Ascending aorta (tissue), 2 donors: Measurements from ENCODE around the gene SEC23IP. TPM values are rescaled to one million over a fixed set of nuclear protein-coding genes. Genes with fewer than 3 reads are reported as not detected.

Experiments
- DNase-seq, 2 donors: peaks; one replicate each; pipeline ENCODE4 v3.0.0-alpha.2; 2019; ENCODE audit warnings: low spot score in 2 of 2
- H3K27ac ChIP-seq, 2 donors: fragments of 200-600 bp; sonication (generic); one replicate each; pipeline ENCODE4 v1.5.1; 2016 to 2017; ENCODE audit warnings: mild to moderate bottlenecking in 1 of 2
- H3K27me3 ChIP-seq: fragments of 200-600 bp; sonication (generic); one replicate; pipeline ENCODE4 v1.5.1; 2017
- H3K36me3 ChIP-seq, 2 donors: fragments of 200-600 bp; sonication (generic); one replicate each; pipeline ENCODE4 v1.5.1; 2016
- H3K4me1 ChIP-seq, 2 donors: fragments of 200-600 bp; sonication (generic); one replicate each; pipeline ENCODE4 v1.5.1; 2016 to 2017; ENCODE audit warnings: mild to moderate bottlenecking in 1 of 2
- H3K4me3 ChIP-seq, 2 donors: fragments of 200-600 bp; sonication (generic); one replicate each; pipeline ENCODE4 v1.5.1; 2016 to 2017; ENCODE audit warnings: mild to moderate bottlenecking in 1 of 2
- H3K9me3 ChIP-seq, 2 donors: fragments of 200-600 bp; sonication (generic); one replicate each; pipeline ENCODE4 v1.5.1; 2016
- CTCF ChIP-seq, 3 experiments: fragments of 200-600 bp in 2 of 3; fragments of 450-650 bp in 1 of 3; sonication (generic) in 2 of 3; IDR thresholded peaks; one replicate each; pipeline ENCODE4 v1.5.1; 2016 to 2019; ENCODE audit warnings: antibody characterized with exemption in 3 of 3, mild to moderate bottlenecking in 1 of 3, moderate library complexity in 1 of 3
- intact Hi-C: fragments of 100-400 bp; cut with DNase I; formaldehyde crosslinking; loops from one replicate; pipeline ENCODE4 v1.15.1; 2023
- total RNA-seq: library from RNA; depleted of rRNA; stranded (reverse); fragments of >200 nt; gene quantifications from one replicate; pipeline ENCODE4 v1.1.0, GENCODE V29; 2016

SEC23IP gene
- total RNA-seq, 1 donor from 2014 or later = 17.1 TPM

GRCh38 chr10:119942973-119943372 lies 50.4 kb downstream of the SEC23IP start:
- intact Hi-C loops = no loop called here
- TF ChIP-seq CTCF (IDR thresholded peaks at IDR 0.05) = no peak
- H3K27me3 ChIP-seq = no peaks in the 10 kb centered on the region
- H3K27ac ChIP-seq = no peak overlapping the region
- no peak overlapping the region for H3K4me3 ChIP-seq
- peaks cover 36 to 52% of the 10 kb centered on the region in 2 donors for H3K36me3 ChIP-seq
- no peaks in the 10 kb centered on the region for H3K9me3 ChIP-seq
- H3K4me1 ChIP-seq = no peaks in the 10 kb centered on the region
- DNase-seq = no peak

GRCh38 chr10:119945805-119946204 lies 53.3 kb downstream of the SEC23IP start:
- Histone ChIP-seq H3K4me3 (no peak overlapping the region), H3K9me3 (no peaks in the 10 kb centered on the region), H3K27me3 (no peaks in the 10 kb centered on the region), H3K27ac (no peak overlapping the region), H3K36me3 (peaks cover 23 to 34% of the 10 kb centered on the region in 2 donors), H3K4me1 (no peaks in the 10 kb centered on the region)
- intact Hi-C loops = no loop called here
- no peak for TF ChIP-seq CTCF (IDR thresholded peaks at IDR 0.05)
- no peak for DNase-seq

GRCh38 chr10:119947300-119947699 lies 54.8 kb downstream of the SEC23IP start:
- no peak for DNase-seq
- intact Hi-C loops = no loop called here
- Histone ChIP-seq H3K27ac (no peak overlapping the region), H3K36me3 (peaks cover 10 to 22% of the 10 kb centered on the region in 2 donors), H3K27me3 (no peaks in the 10 kb centered on the region), H3K4me3 (no peak overlapping the region), H3K4me1 (no peaks in the 10 kb centered on the region), H3K9me3 (no peaks in the 10 kb centered on the region)
- no peak for TF ChIP-seq CTCF (IDR thresholded peaks at IDR 0.05)

- intact Hi-C loops = no loop called here
- H3K4me3 ChIP-seq = no peak overlapping the region
Measured at GRCh38 chr10:119957451-119957850, 64.9 kb downstream of the SEC23IP start.

GRCh38 chr10:119962837-119963236 lies 70.3 kb downstream of the SEC23IP start:
- DNase-seq = no peak
- intact Hi-C loops = no loop called here
- no peaks in the 10 kb centered on the region for H3K4me1 ChIP-seq
- no peak overlapping the region for H3K4me3 ChIP-seq
- TF ChIP-seq CTCF (IDR thresholded peaks at IDR 0.05) = no peak
- H3K27ac ChIP-seq = no peak overlapping the region
- H3K9me3 ChIP-seq = peaks cover 0 to 5% of the 10 kb centered on the region in 2 donors
- H3K27me3 ChIP-seq = no peaks in the 10 kb centered on the region
- no peaks in the 10 kb centered on the region for H3K36me3 ChIP-seq

More at GRCh38 chr10:119957451-119957850, 64.9 kb downstream of the SEC23IP start:
- no peak for TF ChIP-seq CTCF (IDR thresholded peaks at IDR 0.05)
- Histone ChIP-seq H3K9me3 (no peaks in the 10 kb centered on the region), H3K27ac (no peak overlapping the region), H3K27me3 (no peaks in the 10 kb centered on the region), H3K36me3 (no peaks in the 10 kb centered on the region), H3K4me1 (no peaks in the 10 kb centered on the region)
- no peak for DNase-seq

- H3K4me1 ChIP-seq = no peaks in the 10 kb centered on the region
- H3K36me3 ChIP-seq = no peaks in the 10 kb centered on the region
- H3K9me3 ChIP-seq = peaks cover 0 to 5% of the 10 kb centered on the region in 2 donors
- intact Hi-C loops = no loop called here
- no peak for TF ChIP-seq CTCF (IDR thresholded peaks at IDR 0.05)
- no peak overlapping the region for H3K4me3 ChIP-seq
- no peaks in the 10 kb centered on the region for H3K27me3 ChIP-seq
- H3K27ac ChIP-seq = no peak overlapping the region
- DNase-seq = no peak
Measured at GRCh38 chr10:119967066-119967465, 74.5 kb downstream of the SEC23IP start.
